RKO (cell line): Measurements from ENCODE around the gene HRAS.
"Not testable (repeated sequence)": the region's sequence is repeated elsewhere in the genome, so short reads cannot be mapped to it uniquely, and the experiment has no call there.

Experiments
- DNase-seq: peaks from one replicate; pipeline ENCODE4 v3.0.0-alpha.2; 2016; ENCODE audit warnings: low spot score

The HRAS gene

DNA sequence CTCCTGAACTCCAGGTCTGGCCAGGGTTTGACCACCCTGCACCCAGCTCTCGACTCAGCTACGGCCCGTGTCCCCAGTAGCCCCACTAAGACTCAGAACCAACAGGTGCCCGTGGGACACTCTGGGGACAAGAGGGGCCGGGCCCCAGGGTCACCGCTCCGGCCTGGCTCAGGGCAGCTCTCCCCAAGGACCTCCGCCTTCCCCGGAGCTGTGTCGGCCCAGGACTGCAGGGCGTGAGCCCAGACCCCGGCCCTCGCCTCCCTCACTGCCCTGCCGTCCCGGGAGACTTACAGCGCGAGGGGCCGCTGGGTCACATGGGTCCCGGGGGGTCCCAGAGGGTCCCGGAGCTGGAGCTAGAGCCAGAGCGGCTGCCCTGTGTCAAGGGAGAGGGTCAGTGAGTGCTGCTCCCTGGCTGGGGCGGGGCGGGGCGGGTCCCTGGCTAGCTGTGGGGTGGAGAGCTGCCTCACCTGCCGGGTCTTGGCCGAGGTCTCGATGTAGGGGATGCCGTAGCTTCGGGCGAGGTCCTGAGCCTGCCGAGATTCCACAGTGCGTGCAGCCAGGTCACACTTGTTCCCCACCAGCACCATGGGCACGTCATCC is 2.3 kb downstream of the HRAS start:
- no peak for DNase-seq

DNA sequence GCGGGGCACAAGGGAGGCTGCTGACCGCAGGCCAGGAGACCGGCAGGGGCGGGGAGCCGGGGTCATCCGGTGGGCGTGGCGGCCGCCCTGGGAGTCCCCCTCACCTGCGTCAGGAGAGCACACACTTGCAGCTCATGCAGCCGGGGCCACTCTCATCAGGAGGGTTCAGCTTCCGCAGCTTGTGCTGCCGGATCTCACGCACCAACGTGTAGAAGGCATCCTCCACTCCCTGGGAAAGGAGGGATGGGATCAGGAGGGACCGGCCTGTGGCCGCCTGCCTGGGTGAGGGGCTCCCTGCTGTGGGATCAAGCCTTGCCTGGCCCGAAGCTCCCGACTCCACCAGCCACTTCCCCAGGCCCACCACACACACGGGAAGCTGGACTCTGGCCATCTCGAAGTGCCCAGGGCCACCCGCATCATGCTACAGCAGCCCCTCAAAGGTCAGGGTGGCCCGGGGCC is 2.8 kb downstream of the HRAS start:
- no peak for DNase-seq

DNA sequence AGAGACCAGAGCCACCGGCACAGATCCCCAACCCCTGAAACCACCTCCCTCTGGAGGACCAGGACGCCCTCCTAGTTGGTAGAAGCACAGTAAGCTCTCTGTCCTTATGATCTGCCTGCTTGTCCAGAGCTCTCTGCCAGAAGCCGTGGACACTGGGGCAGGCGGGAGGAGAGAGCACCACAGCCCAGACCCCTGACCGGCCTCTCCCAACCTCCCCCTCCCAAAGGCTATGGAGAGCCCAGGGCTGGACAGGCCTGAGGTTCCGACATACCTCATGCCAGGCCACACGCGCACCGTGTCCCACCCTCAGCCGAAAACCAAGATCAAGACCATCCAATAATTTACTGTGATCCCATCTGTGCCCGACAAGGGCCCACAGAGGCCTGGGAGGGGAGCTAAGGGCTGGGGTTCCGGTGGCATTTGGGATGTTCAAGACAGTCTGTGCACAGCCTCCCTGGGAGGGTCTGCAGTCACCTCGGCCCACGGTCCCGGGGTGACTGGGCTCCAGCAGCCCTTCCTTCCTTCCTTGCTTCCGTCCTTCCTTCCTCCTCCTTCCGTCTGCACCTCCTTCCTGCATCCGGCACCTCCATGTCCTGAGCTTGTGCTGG is 3.4 kb downstream of the HRAS start:
- DNase-seq: no peak

DNA sequence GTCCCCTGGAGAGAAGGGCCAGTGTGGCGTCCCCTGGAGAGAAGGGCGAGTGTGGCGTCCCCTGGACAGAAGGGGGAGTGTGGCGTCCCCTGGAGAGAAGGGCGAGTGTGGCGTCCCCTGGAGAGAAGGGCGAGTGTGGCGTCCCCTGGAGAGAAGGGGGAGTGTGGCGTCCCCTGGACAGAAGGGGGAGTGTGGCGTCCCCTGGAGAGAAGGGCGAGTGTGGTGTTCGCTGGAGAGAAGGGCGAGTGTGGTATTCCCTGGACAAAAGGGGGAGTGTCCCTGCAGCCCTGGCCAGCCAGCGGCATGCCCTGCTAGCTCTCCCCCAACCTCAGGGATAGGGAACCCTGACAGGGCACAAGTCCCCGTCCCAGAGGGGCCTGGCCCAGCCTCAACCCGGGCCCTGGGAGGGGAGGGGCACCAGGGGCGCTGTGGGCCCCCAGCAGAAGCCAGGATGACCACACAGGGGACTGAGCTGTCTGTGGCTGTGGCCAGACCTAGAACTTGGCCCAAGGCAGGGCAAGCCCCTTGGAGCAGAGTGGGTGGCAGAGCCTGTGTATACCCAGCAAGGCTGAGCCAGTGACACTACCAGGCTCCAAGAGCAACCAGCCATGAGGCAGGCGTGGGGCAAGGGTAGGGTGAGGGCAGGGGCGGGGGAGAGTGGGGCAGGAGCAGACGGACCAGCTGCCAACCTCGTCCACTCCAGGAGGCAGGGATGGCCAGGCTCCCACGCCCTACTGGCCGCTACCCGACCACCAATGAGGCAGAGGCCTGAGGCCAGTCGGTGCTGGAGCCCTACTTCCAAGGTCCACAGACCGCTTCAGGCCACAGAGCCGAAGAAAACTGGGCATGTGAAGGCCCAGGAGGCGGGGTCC is 4.2 kb downstream of the HRAS start:
- no peak for DNase-seq

DNA sequence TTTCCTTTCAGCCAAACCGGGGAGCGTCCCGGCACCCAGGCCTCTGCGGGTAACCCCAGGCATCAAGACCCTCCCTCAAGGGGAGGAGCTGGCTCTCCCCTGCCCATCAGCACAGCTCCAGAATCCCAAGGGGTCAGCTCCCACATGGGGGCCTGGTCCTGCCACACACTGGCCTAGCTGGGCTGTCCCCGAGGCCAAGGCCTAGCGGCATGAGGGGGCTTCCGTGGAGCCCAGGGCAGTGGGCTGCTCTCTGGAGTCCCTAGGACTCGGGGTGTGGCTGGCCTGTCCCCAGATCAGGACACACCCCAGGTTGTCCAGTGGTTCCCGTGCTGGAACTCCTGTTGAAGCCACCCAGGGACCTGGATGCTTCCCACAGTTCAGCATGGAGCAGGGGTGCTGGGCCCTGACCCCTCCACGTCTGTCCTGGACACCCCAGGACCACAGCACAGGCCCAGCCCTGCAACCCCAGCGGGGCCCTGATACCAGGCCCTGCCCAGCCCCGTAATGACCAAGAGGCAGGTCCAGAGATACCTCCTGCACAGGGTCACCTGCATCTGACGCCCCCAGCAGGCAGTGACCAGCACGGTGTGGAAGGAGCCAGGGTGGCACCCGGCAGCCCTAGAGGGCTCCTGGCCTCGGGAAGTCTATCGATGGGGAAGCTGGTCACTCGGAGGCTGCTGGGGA is 5.5 kb downstream of the HRAS start:
- no peak for DNase-seq

DNA sequence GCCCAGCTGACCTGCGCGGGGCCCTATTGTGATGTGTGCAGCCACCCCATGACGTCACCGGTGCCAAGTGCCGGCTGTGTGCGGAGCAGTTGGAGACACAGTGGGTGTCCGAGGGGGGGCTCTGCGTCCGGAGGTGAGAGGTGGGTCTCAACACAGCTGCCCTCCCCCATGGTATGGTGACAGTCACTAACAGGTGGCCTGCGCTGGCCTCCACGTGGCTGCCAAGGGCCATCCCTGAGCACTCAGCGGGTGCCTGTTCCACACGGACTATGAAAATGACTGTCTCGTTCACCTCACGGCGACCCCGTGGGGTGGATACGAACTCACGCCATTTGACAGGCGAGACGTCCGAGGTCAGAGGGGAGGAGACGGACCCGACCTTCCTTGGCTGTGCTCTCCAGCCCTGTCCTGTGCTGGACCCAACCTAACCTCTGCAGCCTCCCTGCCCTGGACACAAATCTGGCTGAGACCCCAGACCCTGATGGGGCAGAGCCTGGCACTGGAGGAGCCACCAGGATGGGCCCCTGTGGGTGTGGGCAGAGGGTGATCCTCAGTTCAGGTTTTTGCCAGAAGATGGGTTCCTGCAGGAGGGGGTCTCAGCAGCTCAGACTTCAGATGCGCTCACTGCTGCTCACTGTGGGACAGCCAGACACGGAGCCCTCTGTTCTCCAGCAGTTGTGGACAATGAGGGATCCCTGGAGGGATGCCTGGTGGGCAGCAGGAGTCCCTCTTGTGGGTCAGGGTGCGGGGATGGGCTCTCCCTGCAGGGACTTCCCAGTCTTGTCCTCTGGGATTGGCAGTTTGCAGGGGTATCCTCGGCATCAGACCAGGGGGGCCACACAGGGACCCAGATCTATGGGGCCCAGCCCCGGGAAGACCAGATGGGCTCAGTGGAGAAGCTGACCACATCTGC is 6.3 kb downstream of the HRAS start:
- no peak for DNase-seq

DNA sequence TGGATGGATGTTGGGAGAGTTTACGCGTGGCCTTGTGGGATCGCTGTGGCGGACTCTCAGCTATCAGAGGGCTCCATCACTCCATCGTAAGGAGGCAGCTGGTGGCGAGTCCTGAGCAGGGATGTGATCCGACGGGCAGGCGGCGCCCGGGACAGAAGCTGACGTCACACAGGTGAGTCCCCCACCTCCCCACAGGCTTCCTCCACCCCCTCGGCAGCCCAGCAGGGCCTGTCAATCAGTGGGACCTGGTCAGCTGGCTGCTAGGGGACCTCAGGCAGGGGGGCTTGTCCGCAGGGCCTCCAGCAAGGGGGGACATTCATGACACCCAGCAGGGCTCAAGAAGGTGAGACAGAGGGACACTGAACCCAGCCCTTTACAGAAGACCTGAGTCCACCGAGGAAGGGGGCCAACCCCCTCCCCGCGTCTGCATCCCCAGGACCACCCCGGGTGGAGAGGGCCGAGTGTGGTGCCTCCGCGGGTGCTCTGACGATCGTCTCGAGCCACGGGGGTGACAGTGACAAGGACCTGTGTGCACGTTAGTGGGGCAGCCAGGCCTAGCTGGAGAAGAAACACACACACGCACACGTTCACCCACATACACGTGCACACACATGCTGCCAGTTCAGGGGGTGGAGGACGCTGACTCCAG is 7.1 kb downstream of the HRAS start:
- no peak for DNase-seq

DNA sequence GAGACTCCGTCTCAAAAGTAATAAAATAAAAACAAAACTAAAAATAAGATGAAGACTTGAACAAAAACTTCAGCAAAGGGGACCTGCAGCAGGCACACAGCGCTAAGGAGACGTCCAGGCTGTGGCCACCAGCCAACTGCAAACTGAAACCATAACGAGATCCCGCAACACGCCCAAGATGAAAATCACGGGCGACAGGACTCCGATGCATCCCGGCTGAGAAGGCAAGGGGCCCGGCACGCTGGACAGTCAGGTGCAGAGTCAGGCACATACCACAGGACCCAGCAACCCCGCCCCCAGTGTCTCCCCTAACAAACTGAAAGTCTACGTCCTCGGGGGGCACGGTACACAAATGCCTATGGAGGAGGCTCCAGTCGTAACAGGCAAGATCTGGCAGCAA is 9.2 kb downstream of the HRAS start:
- no peak for DNase-seq

DNA sequence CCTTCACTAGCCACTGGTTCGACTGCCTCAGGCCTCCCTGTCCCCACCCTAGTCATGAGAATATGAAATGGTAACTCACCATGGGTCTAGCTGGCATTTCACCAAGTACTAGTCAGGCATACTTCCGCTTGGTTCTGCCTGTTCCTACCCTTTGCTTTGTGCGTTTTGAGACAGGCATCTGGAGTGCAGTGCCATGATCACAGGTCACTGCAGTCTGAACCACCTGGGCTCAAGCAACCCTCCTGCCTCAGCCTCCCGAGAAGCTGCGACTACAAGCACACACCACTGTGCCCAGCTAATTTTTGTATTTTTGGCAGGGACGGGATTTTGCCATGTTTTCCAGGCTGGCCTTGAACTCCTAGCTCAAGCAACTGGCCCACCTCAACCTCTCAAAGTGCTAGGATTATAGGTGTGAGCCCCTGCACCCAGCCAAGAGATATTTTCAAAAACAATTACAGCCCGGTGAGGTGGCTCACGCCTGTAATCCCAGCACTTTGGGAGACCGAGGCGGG is 14.1 kb downstream of the HRAS start:
- peak; percentile 44 for DNase-seq

DNA sequence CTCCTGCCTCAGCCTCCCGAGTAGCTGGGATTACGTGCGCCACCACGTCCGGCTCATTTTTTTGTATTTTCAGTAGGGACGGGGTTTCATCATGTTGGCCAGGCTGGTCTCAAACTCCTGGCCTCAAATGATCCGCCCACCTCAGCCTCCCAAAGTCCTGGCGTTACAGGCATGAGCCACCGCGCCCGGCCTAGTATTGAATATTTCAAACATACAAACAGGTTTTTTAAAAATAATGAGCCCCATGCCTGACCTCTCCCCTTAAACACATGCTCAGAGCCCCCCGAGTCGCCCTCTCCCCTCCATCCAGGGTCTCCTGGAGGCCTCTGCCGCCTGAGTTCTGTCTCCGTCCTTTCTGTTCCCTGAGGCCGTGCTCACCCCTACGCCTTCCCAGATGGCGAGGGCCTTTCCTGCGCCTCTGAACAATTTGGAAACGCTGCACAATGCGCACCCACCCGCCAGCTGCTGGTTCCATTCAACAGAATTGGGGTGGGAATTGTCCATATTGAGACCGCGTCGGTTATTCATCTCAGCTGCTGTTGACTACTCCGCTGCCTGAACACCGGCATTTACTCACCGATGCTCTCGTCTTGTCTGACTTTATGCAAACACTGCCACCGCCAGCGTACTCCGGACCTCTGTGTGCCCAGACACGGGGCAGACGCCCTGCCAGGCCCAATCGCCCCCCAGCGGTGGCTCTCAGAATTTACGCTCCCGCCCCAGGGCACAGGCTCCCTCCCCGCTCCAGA is 14.8 kb downstream of the HRAS start:
- no peak for DNase-seq

DNA sequence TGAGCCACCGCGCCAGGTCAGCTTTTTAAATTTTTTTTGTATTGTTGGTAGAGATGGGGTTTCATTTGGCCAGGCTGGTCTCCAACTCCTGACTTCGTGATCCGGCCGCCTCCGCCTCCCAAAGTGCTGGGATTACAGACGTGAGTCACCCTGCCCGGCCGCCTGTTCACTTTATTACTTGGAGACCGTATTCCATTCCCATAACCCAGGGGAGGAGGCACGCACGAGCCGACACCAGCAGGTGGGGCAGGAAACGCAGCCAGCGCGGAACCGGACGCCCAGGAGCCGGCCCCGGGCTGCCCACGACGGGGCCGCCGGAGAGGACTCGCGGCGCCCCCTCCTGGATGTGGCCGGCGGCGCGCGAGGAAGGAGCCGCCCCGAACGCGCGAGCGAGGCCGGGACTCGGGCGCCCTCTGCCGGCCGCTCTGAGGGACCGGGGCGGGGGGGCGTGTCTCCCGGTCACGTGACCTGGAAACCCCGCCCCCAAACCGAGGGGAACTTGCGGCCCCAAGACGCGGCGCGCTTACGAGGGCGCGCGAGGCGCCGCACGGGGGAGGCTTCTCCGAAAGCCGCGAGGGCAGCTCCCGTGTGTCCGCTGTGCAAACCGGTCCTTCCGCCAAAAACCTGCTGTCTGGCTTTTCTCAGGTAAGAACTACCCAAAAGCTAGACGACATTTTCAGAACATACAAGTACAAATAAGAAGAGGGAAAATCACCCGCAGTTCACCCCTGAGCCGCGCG is 16.7 kb downstream of the HRAS start:
- DNase-seq: peak; percentile 98

DNA sequence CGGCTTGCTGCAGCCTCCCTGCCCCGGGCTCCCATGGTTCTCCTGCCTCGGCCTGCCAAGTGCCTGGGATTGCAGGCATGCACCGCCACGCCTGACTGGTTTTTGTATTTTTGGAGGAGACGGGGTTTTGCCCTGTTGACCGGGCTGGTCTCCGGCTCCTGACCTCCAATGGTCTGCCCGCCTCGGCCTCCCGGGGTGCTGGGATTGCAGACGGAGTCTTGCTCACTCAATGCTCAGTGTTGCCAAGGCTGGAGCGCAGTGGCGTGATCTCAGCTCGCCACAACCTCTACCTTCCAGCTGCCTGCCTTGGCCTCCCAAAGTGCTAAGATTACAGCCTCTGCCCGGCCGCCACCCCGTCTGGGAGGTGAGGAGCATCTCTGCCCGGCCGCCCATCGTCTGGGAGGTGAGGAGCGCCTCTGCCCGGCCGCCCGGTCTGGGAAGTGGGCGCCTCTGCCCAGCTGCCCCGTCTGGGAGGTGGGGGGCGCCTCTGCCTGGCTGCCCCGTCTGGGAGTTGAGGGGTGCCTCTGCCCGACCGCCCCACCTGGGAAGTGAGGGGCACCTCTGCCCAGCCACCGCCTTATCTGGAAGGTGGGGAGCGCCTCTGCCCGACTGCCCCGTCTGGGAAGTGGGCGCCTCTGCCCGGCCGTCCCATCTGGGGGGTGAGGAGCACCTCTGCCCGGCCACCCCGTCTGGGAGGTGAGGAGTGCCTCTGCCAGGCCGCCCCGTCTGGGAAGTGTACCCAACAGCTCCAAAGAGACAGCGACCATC is 18.3 kb downstream of the HRAS start:
- DNase-seq: not testable (repeated sequence)

DNA sequence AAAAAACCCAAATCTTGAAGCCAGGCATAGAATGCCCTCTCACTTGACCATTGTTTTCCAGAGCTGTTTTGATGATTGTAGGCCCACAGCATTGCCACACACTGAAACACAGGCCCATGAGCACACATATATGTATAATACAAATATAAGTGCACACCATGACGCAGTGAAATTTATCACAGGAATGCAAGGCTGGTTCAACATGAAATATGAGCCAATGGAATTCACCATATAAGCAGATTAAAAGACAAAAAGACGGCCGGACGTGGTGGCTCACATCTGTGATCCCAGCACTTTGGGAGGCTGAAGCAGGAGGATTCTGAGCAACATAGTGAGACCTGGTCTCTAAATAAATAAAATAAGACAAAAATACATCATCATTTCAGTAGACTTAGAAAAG is 19.0 kb downstream of the HRAS start:
- DNase-seq: no peak

DNA sequence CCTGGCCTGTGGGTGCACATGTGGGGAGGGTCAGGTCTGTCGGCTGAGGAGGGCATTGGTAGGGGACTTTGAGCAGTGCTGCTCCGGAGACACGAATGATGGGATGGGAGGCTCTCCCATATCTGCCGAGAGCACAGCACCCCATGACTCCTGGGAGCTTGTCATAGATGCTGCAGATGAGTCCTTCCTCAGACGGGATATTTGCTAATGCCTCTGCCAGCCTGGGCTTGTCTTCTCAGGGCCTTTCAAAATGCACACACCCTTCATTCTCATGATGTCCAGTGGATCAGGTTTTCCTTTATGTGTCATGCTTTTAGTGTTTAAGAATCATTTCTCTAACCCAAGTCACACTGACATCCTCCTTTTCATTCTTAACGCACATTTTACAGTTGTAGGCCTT is 20.2 kb downstream of the HRAS start:
- no peak for DNase-seq

DNA sequence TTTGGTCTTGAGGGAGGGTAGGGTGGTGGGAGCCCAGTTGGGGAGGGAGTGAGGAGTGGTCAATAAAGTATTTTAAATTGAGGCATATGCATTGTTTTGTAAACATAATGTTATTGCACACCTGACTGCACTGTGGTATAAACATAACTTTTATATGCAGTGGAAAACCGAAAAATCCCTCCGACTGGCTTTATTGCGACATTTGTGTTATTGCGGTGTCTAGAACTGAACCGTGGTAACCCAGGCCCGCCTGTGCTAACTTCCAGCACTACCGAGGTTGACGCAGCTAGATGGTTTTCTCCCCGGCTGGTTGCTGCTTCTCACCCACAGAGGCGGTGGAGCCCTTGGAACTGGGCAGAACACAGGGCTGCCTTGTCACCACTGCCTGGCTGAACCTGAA is 20.8 kb downstream of the HRAS start:
- no peak for DNase-seq

DNA sequence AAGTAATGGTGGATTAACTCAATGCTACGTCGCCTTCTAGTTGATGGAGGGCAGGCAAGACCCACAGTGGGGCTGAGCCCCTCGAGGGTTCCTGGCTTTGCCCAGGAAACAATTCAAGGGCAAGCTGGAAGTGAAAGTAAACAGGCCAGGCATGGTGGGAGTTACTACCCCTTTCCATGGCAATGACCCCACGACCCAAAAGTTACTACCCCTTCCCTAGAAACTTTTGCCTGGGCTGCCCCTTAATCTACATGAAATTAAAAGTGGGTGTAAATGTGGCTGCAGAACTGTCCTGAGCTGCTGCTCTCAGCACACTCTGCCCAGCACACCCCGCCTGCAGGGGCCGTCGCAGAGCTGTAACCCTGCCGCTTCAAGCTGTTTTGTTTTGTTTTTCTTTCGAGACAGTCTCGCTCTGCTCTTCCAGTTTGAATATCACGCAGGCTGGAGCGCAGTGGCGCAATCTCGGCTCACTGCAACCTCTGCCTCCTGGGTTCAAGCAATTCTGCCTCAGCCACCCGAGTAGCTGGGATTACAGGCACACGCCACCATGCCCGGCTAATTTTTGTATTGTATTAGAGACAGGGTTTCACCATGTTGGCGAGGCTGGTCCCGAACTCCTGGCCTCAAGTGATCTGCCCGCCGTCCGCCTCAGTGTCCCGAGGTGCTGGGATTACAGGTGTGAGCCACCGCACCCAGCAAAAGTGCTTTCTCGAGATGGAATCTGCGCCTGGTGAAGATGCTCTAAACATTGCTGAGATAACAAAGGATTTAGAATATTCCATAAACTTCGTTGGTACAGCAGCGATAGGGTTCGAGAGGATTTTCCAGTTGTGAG is 22.4 kb downstream of the HRAS start:
- DNase-seq: no peak

DNA sequence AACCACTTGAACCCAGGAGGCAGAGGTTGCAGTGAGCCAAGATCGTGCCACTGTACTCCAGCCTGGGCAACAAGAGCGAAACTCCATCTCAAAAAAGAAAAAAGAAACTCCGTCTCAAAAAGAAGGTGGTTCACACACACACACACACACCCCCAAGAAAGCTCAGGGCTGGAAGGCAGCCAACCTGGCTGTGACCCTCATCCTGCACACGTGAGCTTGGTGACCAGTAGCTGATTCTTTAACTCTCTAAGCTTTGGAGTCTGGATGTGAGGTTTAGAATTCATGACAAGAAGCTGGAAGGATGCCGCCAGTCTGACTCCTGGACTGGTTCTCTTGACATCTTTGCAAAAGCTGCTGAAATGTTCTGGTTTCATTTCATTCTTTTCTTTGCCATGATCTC is 26.4 kb downstream of the HRAS start:
- no peak for DNase-seq
